Mesothelial cell of epicardium (in vitro differentiated cells): ENCODE results near the gene ARPP21. TPM values are rescaled to one million over a fixed set of nuclear protein-coding genes. Genes with fewer than 3 reads are reported as not detected.
A peak's percentile ranks its signal among the peaks of the same experiment; 100 is the strongest.

ENCODE experiments used
- DNase-seq, 2 experiments: peaks; one replicate each; pipeline ENCODE4 v3.0.0; 2021; ENCODE audit warnings: low spot score in 2 of 2; ENCODE audit not compliant: unreplicated experiment in 2 of 2
- H3K27ac Mint-ChIP-seq: 2 replicates; pipeline ENCODE4 v1.8.0; 2021; ENCODE audit warnings: mixed read lengths
- H3K27me3 Mint-ChIP-seq: 2 replicates; pipeline ENCODE4 v1.8.0; 2021; ENCODE audit warnings: low read depth, mixed read lengths
- H3K36me3 Mint-ChIP-seq: 2 replicates; pipeline ENCODE4 v1.8.0; 2021; ENCODE audit warnings: mixed read lengths
- H3K4me1 Mint-ChIP-seq: 2 replicates; pipeline ENCODE4 v1.8.0; 2021; ENCODE audit warnings: mixed read lengths
- H3K4me3 Mint-ChIP-seq: 2 replicates; pipeline ENCODE4 v1.8.0; 2021; ENCODE audit warnings: mild to moderate bottlenecking, moderate library complexity, mixed read lengths
- H3K9me3 Mint-ChIP-seq: 2 replicates; pipeline ENCODE4 v1.8.0; 2021; ENCODE audit warnings: mixed read lengths
- CTCF ChIP-seq: fragments of 200-600 bp; sonication (generic); IDR thresholded peaks from one replicate; pipeline ENCODE4 v1.5.0; 2021; ENCODE audit warnings: antibody characterized with exemption; ENCODE audit not compliant: unreplicated experiment
- total RNA-seq: library from RNA; stranded (reverse); gene quantifications from 3 replicates; pipeline ENCODE4 v1.2.1, GENCODE V29; 2021

ARPP21 gene
- total RNA-seq, 1 donor from 2014 or later: 0.67 TPM

- Mint-ChIP-seq H3K27ac (no peak overlapping the region), H3K4me3 (no peak overlapping the region), H3K27me3 (peaks cover 10% of the 10 kb centered on the region), H3K36me3 (no peaks in the 10 kb centered on the region), H3K9me3 (no peaks in the 10 kb centered on the region), H3K4me1 (peaks cover 26% of the 10 kb centered on the region)
- TF ChIP-seq CTCF: no peak
- DNase-seq: no peak
Measured at GRCh38 chr3:35659768-35660167, 20.4 kb downstream of the ARPP21 start.

GRCh38 chr3:35663471-35663870 lies 24.1 kb downstream of the ARPP21 start:
- no peak for TF ChIP-seq CTCF
- no peak overlapping the region for H3K4me3 Mint-ChIP-seq
- peaks cover 29% of the 10 kb centered on the region for H3K4me1 Mint-ChIP-seq
- peaks cover 11% of the 10 kb centered on the region for H3K27me3 Mint-ChIP-seq
- DNase-seq: no peak
- no peaks in the 10 kb centered on the region for H3K9me3 Mint-ChIP-seq
- peak overlapping the region; percentile 65 for H3K27ac Mint-ChIP-seq
- H3K36me3 Mint-ChIP-seq: no peaks in the 10 kb centered on the region

GRCh38 chr3:35664460-35664919 lies 25.2 kb downstream of the ARPP21 start:
- TF ChIP-seq CTCF: no peak
- H3K27me3 Mint-ChIP-seq: peaks cover 15% of the 10 kb centered on the region
- no peak overlapping the region for H3K4me3 Mint-ChIP-seq
- H3K36me3 Mint-ChIP-seq: no peaks in the 10 kb centered on the region
- peak; percentile 30 to 65 for DNase-seq
- no peak overlapping the region for H3K27ac Mint-ChIP-seq
- H3K4me1 Mint-ChIP-seq: peaks cover 25% of the 10 kb centered on the region
- H3K9me3 Mint-ChIP-seq: no peaks in the 10 kb centered on the region

DNA sequence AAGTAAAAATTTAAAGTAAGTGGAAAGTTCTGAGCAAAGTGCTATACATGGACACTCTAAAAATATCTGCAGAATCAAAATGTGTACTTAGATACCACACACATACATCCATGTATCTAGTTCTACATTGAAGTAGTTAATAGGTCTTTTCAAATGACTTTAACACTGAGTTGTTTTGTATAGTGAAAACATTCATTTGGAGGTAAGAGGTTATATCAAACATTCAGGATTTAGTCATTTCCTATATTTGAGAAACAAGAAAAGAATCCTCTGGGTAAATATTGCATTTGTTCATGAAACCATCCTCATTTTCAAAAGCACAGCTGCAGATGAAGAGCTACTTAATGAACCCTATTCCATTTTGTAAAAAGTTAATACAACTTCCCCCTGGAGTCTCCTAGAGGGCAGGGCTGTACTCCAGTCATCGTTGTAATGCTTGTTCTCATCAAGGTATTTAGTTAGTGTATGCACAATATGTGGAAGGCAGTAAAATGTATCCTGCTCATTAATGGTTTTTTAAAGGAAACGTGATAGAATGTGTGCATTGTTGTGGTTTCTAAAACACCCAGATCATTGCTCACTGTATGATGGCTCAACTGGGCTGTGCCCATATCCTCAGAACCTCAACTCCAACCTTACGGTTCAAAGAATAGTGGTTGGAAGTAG lies 26.2 kb downstream of the ARPP21 start:
- H3K27ac Mint-ChIP-seq: no peak overlapping the region
- no peaks in the 10 kb centered on the region for H3K9me3 Mint-ChIP-seq
- TF ChIP-seq CTCF: no peak
- peaks cover 22% of the 10 kb centered on the region for H3K27me3 Mint-ChIP-seq
- no peak overlapping the region for H3K4me3 Mint-ChIP-seq
- H3K36me3 Mint-ChIP-seq: no peaks in the 10 kb centered on the region
- peaks cover 25% of the 10 kb centered on the region for H3K4me1 Mint-ChIP-seq
- DNase-seq: no peak

- H3K9me3 Mint-ChIP-seq: no peaks in the 10 kb centered on the region
- H3K36me3 Mint-ChIP-seq: no peaks in the 10 kb centered on the region
- H3K27me3 Mint-ChIP-seq: peaks cover 24% of the 10 kb centered on the region
- H3K4me1 Mint-ChIP-seq: peaks cover 25% of the 10 kb centered on the region
- no peak for TF ChIP-seq CTCF
- no peak overlapping the region for H3K4me3 Mint-ChIP-seq
- no peak for DNase-seq
- no peak overlapping the region for H3K27ac Mint-ChIP-seq
Measured at GRCh38 chr3:35666888-35667287, 27.6 kb downstream of the ARPP21 start.
